Bronchial epithelial cell (primary cell): Measurements from ENCODE around the gene ELF5. TPM values are rescaled to one million over a fixed set of nuclear protein-coding genes. Genes with fewer than 3 reads are reported as not detected.

Source experiments
- DNase-seq: peaks from one replicate; pipeline ENCODE4 v3.0.0-alpha.2; 2010; ENCODE audit warnings: low read depth
- FAIRE-seq: peaks from 2 replicates; lab custom pipeline; 2011; peaks lifted over from hg19 to GRCh38; lab: Jason Lieb, UNC
- H3K27me3 ChIP-seq: 2 replicates; pipeline ENCODE4 v1.5.1; 2011; ENCODE audit warnings: low read length; ENCODE audit not compliant: control insufficient read depth, insufficient read depth
- H3K36me3 ChIP-seq: 2 replicates; pipeline ENCODE4 v1.5.1; 2011; ENCODE audit warnings: low read length; ENCODE audit not compliant: control insufficient read depth, insufficient read depth
- H3K4me3 ChIP-seq: 2 replicates; pipeline ENCODE4 v1.5.1; 2011; ENCODE audit warnings: mild to moderate bottlenecking, low read depth, low read length, control low read depth
- total RNA-seq: library from RNA; depleted of rRNA; stranded (reverse); fragments of >200 nt; gene quantifications from 2 replicates; pipeline ENCODE4 v1.2.1, GENCODE V29; 2014
- TF ChIP-seq, protein P1 (sequence below): IDR thresholded peaks from 2 replicates; pipeline ENCODE4 v1.5.1; 2011; ENCODE audit warnings: mild to moderate bottlenecking, moderate library complexity, low read length, control low read depth, inconsistent platforms; ENCODE audit not compliant: insufficient read depth, severe bottlenecking

ELF5 gene
- total RNA-seq, 1 donor from 2014 or later, result 0.53 TPM

DNA sequence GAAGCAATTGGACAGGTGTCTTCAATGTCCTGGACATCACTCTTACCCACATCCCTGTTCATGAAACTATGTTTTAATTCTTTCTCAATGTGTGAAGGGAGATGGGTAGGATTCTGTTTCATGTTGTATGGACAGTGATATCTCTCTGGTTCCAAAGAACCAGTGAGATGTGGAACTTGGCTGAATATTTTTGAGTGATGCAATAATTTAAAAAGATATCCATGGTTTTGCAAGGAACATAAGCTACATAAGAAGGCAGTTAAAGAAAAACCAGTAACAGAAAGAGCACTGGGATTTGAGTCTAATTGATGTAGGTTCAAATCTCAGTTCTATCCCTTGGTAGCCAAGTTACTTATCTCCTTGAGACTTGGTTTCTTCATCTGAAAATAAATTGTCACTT is 7.7 kb upstream of the ELF5 start:
- Histone ChIP-seq H3K4me3 (no peak overlapping the region), H3K36me3 (no peaks in the 10 kb centered on the region), H3K27me3 (no peaks in the 10 kb centered on the region)
- TF ChIP-seq, protein P1, sequence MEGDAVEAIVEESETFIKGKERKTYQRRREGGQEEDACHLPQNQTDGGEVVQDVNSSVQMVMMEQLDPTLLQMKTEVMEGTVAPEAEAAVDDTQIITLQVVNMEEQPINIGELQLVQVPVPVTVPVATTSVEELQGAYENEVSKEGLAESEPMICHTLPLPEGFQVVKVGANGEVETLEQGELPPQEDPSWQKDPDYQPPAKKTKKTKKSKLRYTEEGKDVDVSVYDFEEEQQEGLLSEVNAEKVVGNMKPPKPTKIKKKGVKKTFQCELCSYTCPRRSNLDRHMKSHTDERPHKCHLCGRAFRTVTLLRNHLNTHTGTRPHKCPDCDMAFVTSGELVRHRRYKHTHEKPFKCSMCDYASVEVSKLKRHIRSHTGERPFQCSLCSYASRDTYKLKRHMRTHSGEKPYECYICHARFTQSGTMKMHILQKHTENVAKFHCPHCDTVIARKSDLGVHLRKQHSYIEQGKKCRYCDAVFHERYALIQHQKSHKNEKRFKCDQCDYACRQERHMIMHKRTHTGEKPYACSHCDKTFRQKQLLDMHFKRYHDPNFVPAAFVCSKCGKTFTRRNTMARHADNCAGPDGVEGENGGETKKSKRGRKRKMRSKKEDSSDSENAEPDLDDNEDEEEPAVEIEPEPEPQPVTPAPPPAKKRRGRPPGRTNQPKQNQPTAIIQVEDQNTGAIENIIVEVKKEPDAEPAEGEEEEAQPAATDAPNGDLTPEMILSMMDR, result no peak
- no peak for DNase-seq
- FAIRE-seq, result no peak

DNA sequence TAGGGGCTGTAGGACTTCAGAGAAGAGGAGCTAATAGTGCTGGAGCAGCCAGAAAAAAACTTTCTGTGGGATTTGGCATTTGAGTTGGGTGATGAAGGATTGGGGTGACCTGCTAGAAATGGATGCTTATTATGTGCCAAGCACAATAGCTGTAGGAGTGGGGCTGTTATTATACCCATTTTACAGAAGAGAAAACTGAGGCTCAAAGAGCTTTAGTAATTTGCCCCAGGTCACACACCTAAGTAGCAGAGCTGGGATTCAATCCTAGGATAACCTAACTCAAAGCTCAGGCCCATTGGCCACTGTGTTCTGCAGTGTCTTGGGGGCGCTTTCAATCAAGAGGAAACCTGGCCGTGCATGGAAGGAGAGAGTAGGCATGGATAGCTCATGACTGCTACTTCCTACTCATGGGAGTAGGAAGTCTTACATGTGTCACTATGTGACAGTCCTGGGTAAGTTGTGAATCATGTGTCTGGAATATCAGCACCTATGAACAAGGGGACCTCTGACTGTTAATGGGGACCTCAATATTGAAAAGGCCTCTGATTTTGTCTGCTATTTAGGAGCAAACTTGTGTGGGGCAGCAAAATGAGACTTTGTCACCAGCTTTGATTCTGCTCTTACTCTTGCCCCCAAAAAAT is 6.1 kb upstream of the ELF5 start:
- DNase-seq (peak; percentile 14), FAIRE-seq (no peak)
- Histone ChIP-seq H3K27me3 (no peaks in the 10 kb centered on the region), H3K36me3 (no peaks in the 10 kb centered on the region), H3K4me3 (no peak overlapping the region)
- TF ChIP-seq, protein P1, result no peak

DNA sequence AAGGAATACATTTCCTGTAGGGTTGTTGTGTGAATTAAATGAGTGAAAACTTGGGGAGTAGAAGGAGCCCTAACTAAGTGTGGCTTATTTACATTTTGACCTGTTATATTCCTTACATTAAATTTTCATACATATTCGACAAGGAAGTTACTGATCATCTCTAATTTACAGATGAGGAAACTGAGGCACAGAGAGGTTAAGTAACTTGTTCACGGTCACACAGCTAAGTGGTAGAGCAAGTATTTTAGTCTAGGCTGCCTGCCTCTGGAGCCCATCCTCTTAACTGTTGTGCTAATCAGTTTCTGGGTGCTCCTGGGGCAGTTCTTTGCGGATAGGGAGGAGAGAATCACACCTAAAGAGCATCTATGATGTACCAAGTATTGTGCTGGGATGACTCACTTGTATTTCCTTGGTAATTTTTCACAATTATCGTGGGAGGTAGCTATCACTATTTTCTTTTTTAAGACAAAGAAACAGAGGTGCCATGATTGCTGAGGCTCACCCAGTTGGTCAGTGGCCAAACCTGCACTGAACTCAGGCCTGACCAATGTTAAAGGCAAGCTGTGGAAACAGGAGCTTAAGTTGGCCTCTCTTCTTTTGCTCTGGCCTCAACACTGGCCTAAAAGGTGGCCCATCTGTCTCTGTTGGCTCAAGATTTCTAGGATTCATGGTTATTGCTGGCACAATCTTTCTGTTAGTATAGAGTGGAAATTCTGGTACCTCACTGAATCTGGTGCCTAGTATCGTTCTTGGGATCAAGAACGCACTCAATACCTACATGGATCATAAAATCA is 2.9 kb upstream of the ELF5 start:
- FAIRE-seq, result no peak
- Histone ChIP-seq H3K4me3 (no peak overlapping the region), H3K27me3 (no peaks in the 10 kb centered on the region), H3K36me3 (no peaks in the 10 kb centered on the region)
- no peak for DNase-seq
- TF ChIP-seq, protein P1, result no peak

DNA sequence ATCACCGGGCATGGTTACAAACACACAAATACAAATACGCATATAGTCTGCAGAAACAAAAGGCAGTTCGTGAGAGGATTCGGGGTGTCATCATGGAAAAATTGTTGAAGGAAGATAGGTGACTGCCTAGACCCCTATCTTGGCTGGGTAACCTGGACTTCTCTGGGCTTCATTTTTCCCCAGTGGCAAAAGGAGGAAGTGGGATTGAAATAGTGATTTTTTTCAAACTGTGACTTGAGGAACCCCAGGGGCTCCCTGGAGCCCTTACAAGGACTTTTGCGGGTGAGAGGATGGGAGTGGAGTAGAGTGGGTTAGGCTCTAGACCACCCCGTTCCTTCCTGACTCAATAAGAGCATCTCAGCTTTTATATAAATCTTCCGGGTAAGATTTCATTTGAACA is 1.0 kb upstream of the ELF5 start:
- H3K27me3 ChIP-seq, result no peaks in the 10 kb centered on the region
- no peak for DNase-seq
- TF ChIP-seq, protein P1, result no peak
- no peaks in the 10 kb centered on the region for H3K36me3 ChIP-seq
- FAIRE-seq, result no peak
- H3K4me3 ChIP-seq, result no peak overlapping the region

DNA sequence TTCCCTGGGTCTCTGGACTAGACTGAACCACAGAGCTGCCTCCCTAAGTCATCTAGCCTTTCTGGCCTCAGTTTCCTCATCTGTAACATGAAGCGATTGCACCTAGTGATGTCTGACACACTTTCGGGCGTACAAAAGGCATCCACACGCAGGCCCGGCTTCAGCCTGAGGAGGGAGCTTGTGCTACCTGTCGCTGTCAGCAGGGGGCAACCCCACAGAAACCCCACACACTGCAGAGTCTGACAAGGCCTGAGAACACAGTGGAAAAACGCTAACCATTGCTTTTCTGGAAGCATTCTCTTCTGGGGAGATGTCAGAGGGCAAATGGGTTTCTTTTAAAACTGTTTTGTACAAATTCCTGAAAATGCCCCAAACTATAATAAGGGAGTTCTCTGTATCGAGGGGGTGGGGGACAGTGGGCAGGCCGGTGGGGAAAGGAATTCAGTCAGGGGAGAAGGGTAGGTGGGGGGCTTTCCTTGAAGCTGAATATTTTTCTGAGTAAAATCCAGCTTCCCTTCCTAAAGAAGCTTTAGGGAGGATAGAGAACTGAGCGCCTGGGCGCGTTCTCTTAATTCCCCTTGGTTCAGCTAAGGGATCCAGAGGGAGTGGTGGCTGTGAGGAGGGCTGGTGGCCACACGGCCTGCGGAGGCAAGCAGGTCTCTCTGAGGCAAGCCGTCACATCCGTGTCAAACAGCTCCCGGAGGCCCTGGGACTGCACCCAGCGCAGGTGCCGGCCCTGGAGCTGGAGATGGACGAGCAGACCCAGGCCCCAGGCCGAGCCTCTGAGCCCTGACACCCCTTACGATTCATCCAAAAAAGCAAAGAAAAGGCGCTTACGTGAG is 533 bp downstream of the ELF5 start:
- FAIRE-seq (peak; percentile 77), DNase-seq (peak; percentile 58)
- H3K36me3 ChIP-seq, result no peaks in the 10 kb centered on the region
- H3K4me3 ChIP-seq, result no peak overlapping the region
- no peaks in the 10 kb centered on the region for H3K27me3 ChIP-seq
- TF ChIP-seq, protein P1, result peak; percentile 93
